ENCODE data around the gene AGAP1. TPM values are rescaled to one million over a fixed set of nuclear protein-coding genes. Genes with fewer than 3 reads are reported as not detected.

AGAP1 gene
- total RNA-seq, 3 donors from 2014 or later (not counting 1 experiment from before 2014, with no cell fraction given): 42.0 to 56.4 (median 45.7) TPM

GRCh38 chr2:235480614-235481013 lies 13.2 kb upstream of the AGAP1 start:
- no peak overlapping the region for H3K27ac Mint-ChIP-seq
- peaks cover 0 to 2% of the 10 kb centered on the region in 2 donors for H3K9me3 Mint-ChIP-seq
- no peak for TF ChIP-seq CTCF (IDR thresholded peaks at IDR 0.05)
- intact Hi-C loops (cut with micrococcal nuclease): no loop called here
- no peaks in the 10 kb centered on the region for H3K4me1 Mint-ChIP-seq
- peaks cover 11 to 20% of the 10 kb centered on the region in 2 donors for H3K27me3 Mint-ChIP-seq (ENCODE audit: low read depth in 2 of 2)
- Histone ChIP-seq H3K27ac (ENCODE audit: low read length) (no peak overlapping the region), H3K27me3 (ENCODE audit: control insufficient read depth, insufficient read depth, low read length) (no peaks in the 10 kb centered on the region), H3K9me3 (ENCODE audit: control insufficient read depth, insufficient read depth, low read length) (no peaks in the 10 kb centered on the region), H3K4me3 (ENCODE audit: low read length) (no peak overlapping the region), H3K4me1 (ENCODE audit: control insufficient read depth, insufficient read depth, low read length) (no peaks in the 10 kb centered on the region), H3K36me3 (ENCODE audit: control insufficient read depth, insufficient read depth, low read length) (no peaks in the 10 kb centered on the region)
- H3K4me3 Mint-ChIP-seq: no peak overlapping the region
- H3K36me3 Mint-ChIP-seq: no peaks in the 10 kb centered on the region
- ATAC-seq (no peak), DNase-seq (no peak)
- WGBS (ENCODE audit: insufficient coverage): 69% methylated on average over 3 of the region's 4 CpGs

- no peak for ATAC-seq
- no peaks in the 10 kb centered on the region for H3K36me3 ChIP-seq (ENCODE audit: control insufficient read depth, insufficient read depth, low read length)
- TF ChIP-seq CTCF (IDR thresholded peaks at IDR 0.05): no peak
- no peak overlapping the region for H3K4me3 ChIP-seq (ENCODE audit: low read length)
- Mint-ChIP-seq H3K36me3 (no peaks in the 10 kb centered on the region), H3K27me3 (ENCODE audit: low read depth in 2 of 2) (peaks cover 7 to 17% of the 10 kb centered on the region in 2 donors), H3K27ac (no peak overlapping the region), H3K4me3 (no peak overlapping the region), H3K4me1 (no peaks in the 10 kb centered on the region), H3K9me3 (no peaks in the 10 kb centered on the region)
- H3K27me3 ChIP-seq (ENCODE audit: control insufficient read depth, insufficient read depth, low read length): no peaks in the 10 kb centered on the region
- H3K4me1 ChIP-seq (ENCODE audit: control insufficient read depth, insufficient read depth, low read length): no peaks in the 10 kb centered on the region
- intact Hi-C loops (cut with micrococcal nuclease): no loop called here
- no peak overlapping the region for H3K27ac ChIP-seq (ENCODE audit: low read length)
- H3K9me3 ChIP-seq (ENCODE audit: control insufficient read depth, insufficient read depth, low read length): no peaks in the 10 kb centered on the region
- no peak for DNase-seq
- WGBS (ENCODE audit: insufficient coverage): 82% methylated on average over 3 of the region's 4 CpGs
Observed at GRCh38 chr2:235483313-235483712, 10.5 kb upstream of the AGAP1 start.

- H3K4me3 ChIP-seq (ENCODE audit: low read length): no peak overlapping the region
- H3K27me3 ChIP-seq (ENCODE audit: control insufficient read depth, insufficient read depth, low read length): peaks cover 1% of the 10 kb centered on the region
- H3K9me3 ChIP-seq (ENCODE audit: control insufficient read depth, insufficient read depth, low read length): no peaks in the 10 kb centered on the region
- WGBS (ENCODE audit: insufficient coverage): 87% methylated on average over 5 of the region's 5 CpGs
- intact Hi-C loops (cut with micrococcal nuclease): no loop called here
- no peak for ATAC-seq
- no peak overlapping the region for H3K4me3 Mint-ChIP-seq
- TF ChIP-seq CTCF (IDR thresholded peaks at IDR 0.05): no peak
- H3K27ac Mint-ChIP-seq: no peak overlapping the region
- DNase-seq: no peak
- H3K4me1 ChIP-seq (ENCODE audit: control insufficient read depth, insufficient read depth, low read length): no peaks in the 10 kb centered on the region
- no peaks in the 10 kb centered on the region for H3K36me3 Mint-ChIP-seq
- H3K27me3 Mint-ChIP-seq (ENCODE audit: low read depth in 2 of 2): peaks cover 13 to 22% of the 10 kb centered on the region in 2 donors
- no peaks in the 10 kb centered on the region for H3K4me1 Mint-ChIP-seq
- no peaks in the 10 kb centered on the region for H3K36me3 ChIP-seq (ENCODE audit: control insufficient read depth, insufficient read depth, low read length)
- no peaks in the 10 kb centered on the region for H3K9me3 Mint-ChIP-seq
- H3K27ac ChIP-seq (ENCODE audit: low read length): no peak overlapping the region
Observed at GRCh38 chr2:235485362-235485761, 8.5 kb upstream of the AGAP1 start.

- Mint-ChIP-seq H3K9me3 (no peaks in the 10 kb centered on the region), H3K27ac (no peak overlapping the region), H3K27me3 (ENCODE audit: low read depth in 2 of 2) (peaks cover 20 to 21% of the 10 kb centered on the region in 2 donors), H3K4me1 (no peaks in the 10 kb centered on the region), H3K4me3 (no peak overlapping the region), H3K36me3 (no peaks in the 10 kb centered on the region)
- Histone ChIP-seq H3K27me3 (ENCODE audit: control insufficient read depth, insufficient read depth, low read length) (peaks cover 3% of the 10 kb centered on the region), H3K4me3 (ENCODE audit: low read length) (no peak overlapping the region), H3K4me1 (ENCODE audit: control insufficient read depth, insufficient read depth, low read length) (no peaks in the 10 kb centered on the region), H3K9me3 (ENCODE audit: control insufficient read depth, insufficient read depth, low read length) (no peaks in the 10 kb centered on the region), H3K36me3 (ENCODE audit: control insufficient read depth, insufficient read depth, low read length) (no peaks in the 10 kb centered on the region), H3K27ac (ENCODE audit: low read length) (no peak overlapping the region)
- TF ChIP-seq CTCF (IDR thresholded peaks at IDR 0.05): no peak
- ATAC-seq: no peak
- 88% methylated on average over 1 of the region's 1 CpG for WGBS (ENCODE audit: insufficient coverage)
- no peak for DNase-seq
- intact Hi-C loops (cut with micrococcal nuclease): no loop called here
Observed at GRCh38 chr2:235486729-235487128, 7.1 kb upstream of the AGAP1 start.

Data from natural killer cell (primary cell).